Heart right ventricle (tissue), 16 donors: ENCODE measurements around the gene SDSL. TPM values are rescaled to one million over a fixed set of nuclear protein-coding genes. Genes with fewer than 3 reads are reported as not detected.

Experiments used
- ATAC-seq, 8 donors: fragments of 200-7000 bp; cut with Tn5 transposase; one replicate each; pipeline ENCODE4 v1.9.1; 2020; ENCODE audit warnings: mild to moderate bottlenecking in 8 of 8, moderate library complexity in 8 of 8, moderate number of reproducible peaks in 1 of 8
- DNase-seq, 2 donors: peaks; one replicate each; pipeline ENCODE4 v3.0.0-alpha.2; 2020
- H3K27ac ChIP-seq, 10 donors: fragments of 200-600 bp; sonication (generic) in 2 of 10; one replicate each; pipeline versions ENCODE4 v1.5.0 to v1.8.0; 2020 to 2022; ENCODE audit warnings: mild to moderate bottlenecking in 3 of 10
- H3K27me3 ChIP-seq, 7 donors: fragments of 200-600 bp; one replicate each; pipeline ENCODE4 v1.8.0; 2021 to 2022; ENCODE audit warnings: mild to moderate bottlenecking in 2 of 7
- H3K36me3 ChIP-seq, 9 donors: fragments of 200-600 bp; sonication (generic) in 1 of 9; one replicate each; pipeline versions ENCODE4 v1.5.0 to v1.8.0; 2020 to 2022; ENCODE audit warnings: mild to moderate bottlenecking in 2 of 9
- H3K4me1 ChIP-seq, 9 donors: fragments of 200-600 bp; sonication (generic) in 1 of 9; one replicate each; pipeline versions ENCODE4 v1.5.0 to v1.8.0; 2020 to 2022; ENCODE audit warnings: mild to moderate bottlenecking in 4 of 9
- H3K4me3 ChIP-seq, 10 donors: fragments of 200-600 bp; sonication (generic) in 2 of 10; one replicate each; pipeline versions ENCODE4 v1.5.0 to v1.8.0; 2020 to 2022; ENCODE audit warnings: mild to moderate bottlenecking in 7 of 10, moderate library complexity in 2 of 10
- H3K9me3 ChIP-seq, 11 donors: fragments of 200-600 bp in 10 of 11; sonication (generic) in 2 of 11; one replicate each; pipeline versions ENCODE4 v1.5.0 to v1.8.0; 2013 to 2022; ENCODE audit warnings: mild to moderate bottlenecking in 2 of 11, control low read depth in 1 of 11, moderate library complexity in 1 of 11
- CTCF ChIP-seq, 9 donors: fragments of 200-600 bp; sonication (generic) in 2 of 9; IDR thresholded peaks; one replicate each; pipeline versions ENCODE4 v1.5.0 to v1.8.0; 2021 to 2022; ENCODE audit warnings: antibody characterized with exemption in 9 of 9, mild to moderate bottlenecking in 5 of 9, moderate library complexity in 1 of 9
- WGBS, 2 donors: extraction: QIAGEN DNeasy Blood & Tissue Kit; methylation state at CpG; one replicate each; pipeline ENCODE4 v1.1.7; 2013; ENCODE audit warnings: inconsistent platforms in 1 of 2; 5-methylcytosine and 5-hydroxymethylcytosine counted together
- intact Hi-C, 10 donors: fragments of 100-400 bp; cut with DNase I; formaldehyde crosslinking; loops; one replicate each; pipeline versions ENCODE4 v1.11.1 to v1.14.2; 2022
- polyA plus RNA-seq, 2 donors: library from polyadenylated mRNA; stranded (reverse); fragments of 200-250 nt; gene quantifications; one replicate each; pipeline ENCODE4 v1.2.3, GENCODE V29; 2013
- total RNA-seq, 10 donors: library from RNA; stranded (reverse); fragmentation: NEBNext Ultra II Directional in 3 of 10; extraction: Animal tissue kit (Norgen Biotek cat#: 25700) in 3 of 10; gene quantifications; one replicate each; pipeline versions ENCODE4 v1.2.1 to v1.2.4, GENCODE V29; 2021 to 2023
- donor health status: Arrhythmogenic right ventricular cardiomyopathy.
- donor health status: ischemic (EF 13 %, LVEDD 7.1; RV severe dilation, severe dysfunction).
- donor health status: healthy with polysubstance abuse.
- donor health status: DM: no; HTN: yes; CAD: no.
- donor health status: DM: no; HTN: no; CAD: no.
- donor health status: ischemic (EF 25% LVEDD 6.9; RV normal size, moderate dysfunction).
- donor health status: ischemic (EF 25% LVEDD 5.7; RV mildly dilated, moderate dysfunction).
- donor health status: healthy.
- donor health status: DM: yes; HTN: yes; CAD: no.
- donor health status: Ischemic cardiomyopathy.
- donor health status: ischemic (EF 35%, LVEDD 5.7; RV mildly dilated, moderate dysfunction).
- donor health status: nonischemic (EF 11% LVEDD 7.7; RV severe dilation, severe dysfunction).
- donor health status: DM: yes; HTN: yes; CAD: no.
- donor health status: PGD.
- donor health status: ischemic (EF 29% LVEDD 5.4; RV normal size, mild dysfunction).
- donor health status: nonischemic (EF 23%, LVEDD 6.1; RV moderate dilation, normal function).

Gene SDSL
- total and polyA plus RNA-seq, 12 donors: 2.0 to 23.4 (median 13.8) TPM

GRCh38 chr12:113456761-113457160 lies 34.6 kb downstream of the SDSL start:
- no peaks in the 10 kb centered on the region for H3K36me3 ChIP-seq

GRCh38 chr12:113457185-113457584 lies 35.0 kb downstream of the SDSL start:
- Histone ChIP-seq H3K36me3 (no peaks in the 10 kb centered on the region), H3K4me1 (peaks cover 0 to 2% (median under 1%) of the 10 kb centered on the region in 9 donors), H3K27me3 (peaks cover 0 to 96% (median 66%) of the 10 kb centered on the region in 7 donors), H3K4me3 (no peak overlapping the region), H3K27ac (no peak overlapping the region), H3K9me3 (no peaks in the 10 kb centered on the region)
- 55 to 59% methylated on average over 10 of the region's 10 CpGs for WGBS, 2 donors
- intact Hi-C loops: no loop called here
- no peak for TF ChIP-seq CTCF (IDR thresholded peaks at IDR 0.05)
- ATAC-seq: no peak
- DNase-seq: no peak

More at GRCh38 chr12:113456761-113457160, 34.6 kb downstream of the SDSL start:
- DNase-seq (no peak), ATAC-seq (no peak)
- Histone ChIP-seq H3K9me3 (no peaks in the 10 kb centered on the region), H3K4me3 (no peak overlapping the region), H3K27me3 (peaks cover 0 to 96% (median 62%) of the 10 kb centered on the region in 7 donors), H3K4me1 (no peaks in the 10 kb centered on the region), H3K27ac (no peak overlapping the region)
- no peak for TF ChIP-seq CTCF (IDR thresholded peaks at IDR 0.05)
- WGBS, 2 donors: 39 to 46% methylated on average over 4 of the region's 4 CpGs
- intact Hi-C loops: no loop called here

DNA sequence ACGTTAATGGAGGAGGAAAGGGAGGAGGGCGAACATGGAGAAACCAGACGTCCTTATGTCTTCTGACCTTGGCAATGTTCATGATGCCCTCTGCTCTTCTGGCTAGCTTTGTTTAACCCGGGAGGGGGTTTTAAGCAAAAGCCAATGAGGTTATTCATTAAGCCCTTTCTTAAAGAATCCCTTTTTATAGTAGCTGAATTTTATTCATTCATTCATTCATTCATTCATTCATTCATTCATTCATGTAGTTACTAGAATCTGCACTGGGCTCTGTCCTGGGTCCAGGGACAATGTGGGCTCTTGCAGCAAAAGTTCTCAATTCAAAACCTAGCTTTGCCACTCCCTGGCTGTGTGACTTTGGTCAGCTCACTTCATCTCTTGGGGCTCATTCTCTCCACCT lies 35.5 kb downstream of the SDSL start:
- Histone ChIP-seq H3K27ac (no peak overlapping the region), H3K36me3 (no peaks in the 10 kb centered on the region), H3K4me3 (no peak overlapping the region), H3K4me1 (peaks cover 0 to 7% (median 6%) of the 10 kb centered on the region in 9 donors), H3K9me3 (no peaks in the 10 kb centered on the region), H3K27me3 (peaks cover 3 to 96% (median 70%) of the 10 kb centered on the region in 7 donors)
- ATAC-seq (no peak), DNase-seq (no peak)
- 48 to 56% methylated on average over 4 of the region's 4 CpGs for WGBS, 2 donors
- intact Hi-C loops: no loop called here
- no peak for TF ChIP-seq CTCF (IDR thresholded peaks at IDR 0.05)

DNA sequence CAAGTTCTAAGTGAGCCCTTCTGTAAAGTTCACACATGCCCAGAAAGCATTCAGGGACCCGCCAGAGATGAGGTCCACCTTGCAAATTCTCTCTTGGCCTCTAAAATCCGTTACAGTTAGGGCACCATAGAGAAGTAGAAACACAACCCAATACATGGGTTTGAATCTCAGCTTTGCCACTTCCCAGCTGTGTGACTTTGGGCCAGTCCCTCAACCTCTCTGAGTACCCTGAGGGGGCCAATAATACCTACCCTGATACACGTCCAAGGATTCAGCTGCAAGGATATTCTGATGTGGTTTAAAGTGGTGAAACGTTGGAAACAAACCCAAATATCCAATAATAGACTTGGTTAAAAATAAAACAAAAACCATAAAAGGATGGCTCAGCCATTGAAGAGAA lies 37.8 kb downstream of the SDSL start:
- TF ChIP-seq CTCF (IDR thresholded peaks at IDR 0.05): no peak
- H3K4me1 ChIP-seq: peaks cover 10 to 30% (median 27%) of the 10 kb centered on the region in 9 donors
- no peaks in the 10 kb centered on the region for H3K9me3 ChIP-seq
- H3K27ac ChIP-seq: no peak overlapping the region
- H3K27me3 ChIP-seq: peaks cover 26 to 97% (median 79%) of the 10 kb centered on the region in 7 donors
- H3K4me3 ChIP-seq: no peak overlapping the region
- H3K36me3 ChIP-seq: no peaks in the 10 kb centered on the region
- ATAC-seq (no peak), DNase-seq (no peak)
- WGBS, 2 donors: 37 to 40% methylated on average over 4 of the region's 4 CpGs
- intact Hi-C loops: loop anchor here in 4 of 10 donors (5.0 kb wide), 1 partner anchor 452 kb away; no protein-coding TSS in a partner anchor
